ENCODE measurements around the gene SSR2. TPM values are rescaled to one million over a fixed set of nuclear protein-coding genes. Genes with fewer than 3 reads are reported as not detected.

SSR2 gene
- total and polyA plus RNA-seq, 7 donors: 44.6 to 255 (median 77.5) TPM

DNA sequence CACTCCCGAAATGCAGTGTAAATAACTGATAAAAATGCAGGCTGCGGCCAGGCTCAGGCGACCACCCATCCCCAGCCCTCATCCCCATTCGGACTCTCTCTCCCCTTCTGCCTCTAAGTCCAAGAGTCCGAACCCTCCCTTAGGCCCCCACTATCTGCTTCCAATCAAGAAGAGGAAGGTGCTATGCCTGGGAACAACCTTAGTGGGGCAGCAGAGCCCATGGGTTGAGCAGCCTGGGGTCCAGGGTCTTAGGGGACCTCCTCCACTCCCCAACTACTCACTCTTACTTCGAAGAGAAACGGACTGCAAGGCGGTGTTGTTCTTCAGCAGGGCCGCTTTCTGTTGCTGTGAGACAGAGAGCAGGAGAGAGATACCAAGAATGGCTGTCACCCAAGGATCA is 54.6 kb downstream of the SSR2 start:
- ATAC-seq (no peak), DNase-seq (no peak)
- H3K36me3 ChIP-seq (ENCODE audit: insufficient read depth in 1 of 2, low read depth in 1 of 2): peaks cover 4 to 67% of the 10 kb centered on the region in 2 donors
- H3K4me3 ChIP-seq: no peak overlapping the region
- TF ChIP-seq CTCF (IDR thresholded peaks at IDR 0.05): peak; percentile 19
- H3K27me3 ChIP-seq (ENCODE audit: insufficient read depth in 3 of 3, low read length in 2 of 3): no peaks in the 10 kb centered on the region
- peaks cover 63% of the 10 kb centered on the region for H3K4me1 ChIP-seq
- H3K9me3 ChIP-seq: no peaks in the 10 kb centered on the region
- H3K27ac ChIP-seq: peak overlapping the region; percentile 89
- WGBS, 3 donors: 67 to 73% (median 72%) methylated on average over 9 of the region's 9 CpGs
- intact Hi-C loops (cut with DNase I): no loop called here

DNA sequence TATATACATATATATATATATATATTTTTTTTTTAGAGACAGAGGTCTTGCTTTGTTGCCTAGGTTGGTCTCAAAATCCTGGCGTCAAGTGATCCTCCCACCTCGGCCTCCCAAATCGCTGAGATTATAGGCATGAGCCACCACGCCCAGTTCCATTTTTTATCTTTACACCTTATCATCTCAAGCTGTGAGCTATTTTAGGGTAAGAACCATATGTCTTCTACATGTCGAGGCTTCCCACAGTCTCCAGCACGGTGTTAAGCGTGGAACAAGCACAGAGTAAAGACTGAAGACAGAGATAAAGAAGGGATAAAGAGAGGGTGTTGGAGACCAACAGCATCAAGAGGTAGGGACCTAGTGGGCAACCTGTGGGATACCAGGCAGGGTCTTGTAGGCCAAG is 56.6 kb downstream of the SSR2 start:
- peaks cover 8 to 84% of the 10 kb centered on the region in 2 donors for H3K36me3 ChIP-seq (ENCODE audit: insufficient read depth in 1 of 2, low read depth in 1 of 2)
- ATAC-seq: no peak
- no peak for DNase-seq
- TF ChIP-seq CTCF (IDR thresholded peaks at IDR 0.05): no peak
- H3K4me1 ChIP-seq: peaks cover 57% of the 10 kb centered on the region
- 76 to 83% (median 81%) methylated on average over 7 of the region's 7 CpGs for WGBS, 3 donors
- H3K27ac ChIP-seq: no peak overlapping the region
- H3K27me3 ChIP-seq (ENCODE audit: insufficient read depth in 3 of 3, low read length in 2 of 3): no peaks in the 10 kb centered on the region
- no peak overlapping the region for H3K4me3 ChIP-seq
- H3K9me3 ChIP-seq: no peaks in the 10 kb centered on the region
- intact Hi-C loops (cut with DNase I): no loop called here

GRCh38 chr1:155962599-155963211 is 58.0 kb downstream of the SSR2 start:
- 55 to 64% (median 57%) methylated on average over 18 of the region's 18 CpGs for WGBS, 3 donors
- no peak for DNase-seq

DNA sequence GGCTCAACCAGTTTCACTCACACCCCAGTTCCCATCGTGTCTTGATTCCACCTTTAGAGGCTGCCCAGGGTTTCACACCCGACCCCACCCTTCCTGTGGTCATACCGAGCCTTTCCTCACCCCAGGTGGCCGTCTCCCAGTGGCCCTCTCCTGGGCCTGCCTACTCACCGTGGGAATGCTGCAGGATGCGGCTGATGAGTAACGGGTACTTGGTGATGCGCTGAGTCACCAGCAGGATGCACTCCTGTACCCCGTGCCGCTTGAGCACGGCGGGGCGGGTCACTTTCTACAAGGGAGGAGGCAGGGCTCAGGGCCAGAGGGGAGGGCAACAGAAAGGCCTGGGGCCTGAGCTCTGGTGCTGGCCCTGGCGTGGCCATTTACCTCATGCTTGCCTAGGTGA is 58.8 kb downstream of the SSR2 start:
- peak; percentile 80 to 87 (median 82) for ATAC-seq
- Histone ChIP-seq H3K36me3 (ENCODE audit: insufficient read depth in 1 of 2, low read depth in 1 of 2) (peaks cover 8 to 96% of the 10 kb centered on the region in 2 donors), H3K4me1 (peaks cover 34% of the 10 kb centered on the region), H3K27ac (peak overlapping the region; percentile 71), H3K9me3 (no peaks in the 10 kb centered on the region), H3K4me3 (peak overlapping the region; percentile 28), H3K27me3 (ENCODE audit: insufficient read depth in 3 of 3, low read length in 2 of 3) (no peaks in the 10 kb centered on the region)
- WGBS, 3 donors: 33 to 48% (median 39%) methylated on average over 14 of the region's 14 CpGs
- intact Hi-C loops (cut with DNase I): loop anchor here in 1 of 2 donors (2.0 kb wide), 1 partner anchor 15 kb away; no protein-coding TSS in a partner anchor
- peak; percentile 82 to 83 for DNase-seq
- peak; percentile 5 for TF ChIP-seq CTCF (IDR thresholded peaks at IDR 0.05)

More at GRCh38 chr1:155962599-155963211, 58.0 kb downstream of the SSR2 start:
- intact Hi-C loops (cut with DNase I): loop anchor here in 1 of 2 donors (2.0 kb wide), 1 partner anchor 14 kb away; no protein-coding TSS in a partner anchor
- Histone ChIP-seq H3K27me3 (ENCODE audit: insufficient read depth in 3 of 3, low read length in 2 of 3) (no peaks in the 10 kb centered on the region), H3K27ac (peak overlapping the region; percentile 71), H3K9me3 (no peaks in the 10 kb centered on the region), H3K4me1 (peaks cover 42% of the 10 kb centered on the region), H3K36me3 (ENCODE audit: insufficient read depth in 1 of 2, low read depth in 1 of 2) (peaks cover 8 to 89% of the 10 kb centered on the region in 2 donors), H3K4me3 (no peak overlapping the region)
- no peak for ATAC-seq
- TF ChIP-seq CTCF (IDR thresholded peaks at IDR 0.05): no peak

Data from psoas muscle (tissue), 8 donors.